Jurkat, Clone E6-1 (cell line): ENCODE results near the gene UBE2J2.
A peak's percentile ranks its signal among the peaks of the same experiment; 100 is the strongest.

Experiments
- DNase-seq: peaks from one replicate; pipeline ENCODE4 v3.0.0-alpha.2; 2011; ENCODE audit warnings: low read depth, low spot score
- H3K4me3 ChIP-seq: 2 replicates; pipeline ENCODE4 v1.5.1; 2011; ENCODE audit warnings: mild to moderate bottlenecking, low read length, control low read depth, moderate library complexity

Gene UBE2J2

DNA sequence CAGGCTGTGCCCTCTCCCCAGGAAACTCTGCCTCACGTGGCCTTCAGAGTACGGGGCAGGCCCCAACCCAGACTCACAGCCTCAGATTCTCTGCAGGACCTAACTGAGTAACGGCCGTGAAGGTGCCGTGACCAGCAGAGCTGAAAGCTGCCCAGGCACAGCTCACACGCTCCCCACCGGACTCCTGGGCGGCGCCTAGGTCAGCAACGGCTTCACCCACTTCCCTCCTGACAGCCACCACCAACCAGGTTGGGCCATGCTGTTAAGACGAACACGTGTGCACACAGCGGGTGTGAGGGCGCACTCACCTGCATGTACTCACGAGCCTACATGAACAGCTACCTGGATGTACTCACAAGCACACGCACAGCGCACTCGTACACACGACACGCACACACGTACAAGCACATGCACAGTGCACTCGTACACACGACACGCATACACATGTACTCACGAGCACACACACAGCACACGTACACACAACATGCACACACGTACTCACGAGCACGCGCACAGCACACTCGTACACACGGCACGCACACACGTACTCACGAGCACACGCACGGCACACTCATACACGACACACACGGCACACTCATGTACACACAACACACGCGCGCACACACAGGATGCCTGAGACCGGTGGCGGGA lies 51.0 kb downstream of the UBE2J2 start:
- DNase-seq = no peak
- H3K4me3 ChIP-seq = no peak overlapping the region

GRCh38 chr1:1221887-1222574 lies 51.6 kb downstream of the UBE2J2 start:
- no peak for DNase-seq
- no peak overlapping the region for H3K4me3 ChIP-seq

- no peak for DNase-seq
- H3K4me3 ChIP-seq = no peak overlapping the region
Measured at GRCh38 chr1:1220197-1220596, 53.5 kb downstream of the UBE2J2 start.

GRCh38 chr1:1219341-1219740 lies 54.3 kb downstream of the UBE2J2 start:
- no peak overlapping the region for H3K4me3 ChIP-seq
- DNase-seq = no peak

GRCh38 chr1:1218524-1219200 lies 55.0 kb downstream of the UBE2J2 start:
- H3K4me3 ChIP-seq = no peak overlapping the region
- DNase-seq = no peak

DNA sequence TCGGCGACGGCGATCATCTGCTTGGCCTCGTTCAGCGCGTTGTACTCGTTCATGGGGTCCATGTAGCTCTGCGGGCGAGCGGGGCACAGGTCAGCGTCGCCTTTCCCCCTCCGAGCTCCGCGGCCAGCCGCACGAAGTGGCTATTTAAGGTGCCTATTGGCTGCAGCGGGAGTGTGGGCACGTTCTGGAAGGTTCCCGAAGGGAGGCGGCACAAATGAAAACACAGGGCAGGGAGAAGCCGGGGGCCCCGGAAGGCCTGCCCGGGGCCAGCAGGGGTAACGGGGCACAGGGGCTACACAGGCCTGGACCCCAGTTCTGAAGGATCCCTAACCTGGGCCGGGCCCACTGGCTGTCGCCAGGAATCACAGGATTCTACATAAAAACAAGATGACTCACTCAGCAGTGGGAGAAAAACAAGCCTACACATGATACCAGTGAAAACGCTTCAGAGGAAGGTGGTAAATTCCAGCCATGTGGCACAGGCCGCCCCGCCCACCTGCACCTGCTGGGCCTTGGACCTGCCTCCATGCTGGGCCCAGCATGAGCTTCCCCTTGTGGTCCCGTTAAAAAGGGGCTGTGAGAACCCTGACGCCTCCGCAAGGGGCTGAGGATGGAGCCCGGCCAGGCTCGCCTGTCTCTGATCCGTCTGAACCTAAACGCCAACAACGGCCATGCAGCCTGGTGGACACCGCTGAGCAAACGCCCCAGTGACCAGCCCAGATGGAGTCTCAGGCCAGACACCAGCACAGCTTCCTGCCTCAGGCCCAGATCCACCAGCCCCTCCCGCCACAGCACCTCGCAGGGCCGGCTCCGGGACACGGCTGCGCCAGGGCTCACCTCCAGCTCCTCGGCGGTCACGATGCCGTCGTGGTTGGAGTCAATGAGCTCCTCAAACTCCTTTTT lies 55.8 kb downstream of the UBE2J2 start:
- H3K4me3 ChIP-seq = no peak overlapping the region
- DNase-seq = no peak

GRCh38 chr1:1216770-1217620 lies 56.7 kb downstream of the UBE2J2 start:
- H3K4me3 ChIP-seq = no peak overlapping the region

GRCh38 chr1:1215881-1216605 lies 57.6 kb downstream of the UBE2J2 start:
- DNase-seq = no peak
- no peak overlapping the region for H3K4me3 ChIP-seq

More at GRCh38 chr1:1216770-1217620, 56.7 kb downstream of the UBE2J2 start:
- no peak for DNase-seq

DNA sequence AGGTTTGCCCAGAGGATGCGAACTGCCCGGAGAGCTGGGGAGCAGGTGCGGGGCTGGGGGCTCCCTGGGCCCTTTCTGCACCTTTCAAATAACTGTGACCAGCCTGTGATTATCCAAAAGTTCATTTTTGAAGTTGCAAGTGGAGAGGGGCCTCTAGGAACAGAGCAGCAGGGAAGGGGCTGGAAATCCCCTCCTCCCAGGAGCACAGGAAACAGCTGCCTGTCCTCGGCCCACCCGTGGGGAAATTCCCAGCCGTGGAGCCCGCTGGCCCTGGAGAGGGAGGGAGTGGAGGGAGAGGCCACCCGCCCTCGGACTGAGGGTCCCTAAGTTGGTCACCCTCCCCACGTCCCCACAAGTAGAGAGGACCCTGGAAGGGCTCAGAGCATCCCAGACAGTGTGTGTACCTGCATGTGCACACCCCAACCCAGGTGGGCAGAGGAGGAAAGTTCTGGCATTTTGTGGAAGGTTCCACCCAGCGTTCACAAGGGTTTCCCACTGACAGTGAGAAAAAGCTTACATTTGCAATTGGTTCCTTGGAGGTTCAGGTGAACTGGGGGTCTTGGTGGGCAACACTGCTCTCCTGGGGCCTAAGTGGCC lies 58.5 kb downstream of the UBE2J2 start:
- no peak overlapping the region for H3K4me3 ChIP-seq
- DNase-seq = no peak

DNA sequence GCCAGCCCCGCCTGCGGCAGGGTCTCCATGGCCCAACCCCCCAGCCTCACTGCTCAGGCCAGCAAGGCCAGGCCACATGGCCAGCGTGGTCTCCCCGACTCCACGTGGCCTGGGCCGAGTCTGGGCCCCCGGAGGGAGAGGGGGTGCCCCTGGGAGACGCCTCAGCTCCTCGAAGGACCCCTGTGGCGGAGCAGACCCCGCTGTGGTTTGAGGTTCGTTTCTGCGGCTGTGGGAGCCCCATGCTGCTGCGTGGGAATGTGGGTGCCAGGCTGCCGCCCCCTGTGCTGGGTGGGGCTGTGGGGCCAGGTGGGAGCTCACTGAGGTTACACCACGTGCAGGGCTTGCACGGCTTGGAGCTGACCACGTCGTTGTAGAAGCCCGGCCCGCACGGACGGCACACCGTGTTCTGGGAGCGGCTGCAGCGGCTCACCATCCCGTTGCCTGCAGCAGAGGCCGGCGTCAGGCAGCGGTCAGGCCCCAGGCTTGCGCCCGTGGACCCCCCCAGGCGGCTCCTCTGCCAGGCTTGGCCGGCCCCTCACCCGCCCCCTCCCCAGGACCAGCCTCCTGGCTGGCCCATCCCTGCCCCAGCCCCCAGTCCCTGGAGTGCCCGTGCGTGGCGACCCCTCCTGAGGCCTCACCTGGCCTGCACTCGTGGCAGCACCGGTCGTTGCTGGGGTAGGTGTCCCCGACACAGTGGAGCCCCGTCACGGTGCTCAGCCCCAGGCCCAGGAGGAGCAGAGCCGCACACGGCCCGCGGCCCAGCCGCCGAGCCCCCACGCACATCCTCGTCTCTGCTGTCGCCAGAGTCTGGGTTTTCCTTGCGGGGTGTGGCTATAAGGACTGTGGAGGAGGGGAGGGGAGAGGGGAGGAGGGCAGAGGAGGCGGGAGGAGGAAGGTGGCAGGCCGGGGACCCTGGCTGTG lies 60.0 kb downstream of the UBE2J2 start, which contains the start of gene TNFRSF4:
Gene TNFRSF4 (minus strand): TSS at position 809 of the 921 bp plus-strand sequence. CDS start 26 bp downstream, at position 783.
- DNase-seq = peak; percentile 58
- peak within 1 kb of the TSS; percentile 25 for H3K4me3 ChIP-seq

DNA sequence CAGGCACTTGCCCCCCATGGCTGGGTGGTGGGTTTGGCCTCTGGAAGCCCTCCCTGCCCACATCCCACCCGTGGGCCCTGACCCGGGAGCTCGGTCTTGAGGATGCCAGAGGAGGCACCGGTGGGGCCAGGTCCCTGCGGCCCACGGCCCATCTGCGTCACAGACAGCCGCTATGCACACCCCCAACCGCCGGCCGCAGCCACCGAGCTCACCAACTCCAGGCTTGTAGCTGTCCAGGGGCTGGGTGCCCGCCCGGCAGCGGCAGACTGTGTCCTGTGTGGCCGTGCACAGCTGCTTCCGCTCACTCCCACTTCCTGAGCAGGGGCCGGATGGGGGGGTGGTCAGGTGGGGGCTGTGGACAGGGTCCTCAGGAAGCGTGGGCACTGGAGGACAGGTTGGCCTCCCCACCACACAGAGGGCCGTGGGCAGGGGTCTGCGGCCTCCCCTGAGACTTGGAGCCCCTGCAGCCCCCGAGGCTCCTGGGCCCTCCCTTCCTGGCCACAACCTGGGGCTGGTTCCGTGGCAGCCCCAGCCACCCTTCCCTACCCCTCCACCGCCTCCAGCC lies 60.8 kb downstream of the UBE2J2 start:
- DNase-seq = no peak
- H3K4me3 ChIP-seq = peak overlapping the region; percentile 25

DNA sequence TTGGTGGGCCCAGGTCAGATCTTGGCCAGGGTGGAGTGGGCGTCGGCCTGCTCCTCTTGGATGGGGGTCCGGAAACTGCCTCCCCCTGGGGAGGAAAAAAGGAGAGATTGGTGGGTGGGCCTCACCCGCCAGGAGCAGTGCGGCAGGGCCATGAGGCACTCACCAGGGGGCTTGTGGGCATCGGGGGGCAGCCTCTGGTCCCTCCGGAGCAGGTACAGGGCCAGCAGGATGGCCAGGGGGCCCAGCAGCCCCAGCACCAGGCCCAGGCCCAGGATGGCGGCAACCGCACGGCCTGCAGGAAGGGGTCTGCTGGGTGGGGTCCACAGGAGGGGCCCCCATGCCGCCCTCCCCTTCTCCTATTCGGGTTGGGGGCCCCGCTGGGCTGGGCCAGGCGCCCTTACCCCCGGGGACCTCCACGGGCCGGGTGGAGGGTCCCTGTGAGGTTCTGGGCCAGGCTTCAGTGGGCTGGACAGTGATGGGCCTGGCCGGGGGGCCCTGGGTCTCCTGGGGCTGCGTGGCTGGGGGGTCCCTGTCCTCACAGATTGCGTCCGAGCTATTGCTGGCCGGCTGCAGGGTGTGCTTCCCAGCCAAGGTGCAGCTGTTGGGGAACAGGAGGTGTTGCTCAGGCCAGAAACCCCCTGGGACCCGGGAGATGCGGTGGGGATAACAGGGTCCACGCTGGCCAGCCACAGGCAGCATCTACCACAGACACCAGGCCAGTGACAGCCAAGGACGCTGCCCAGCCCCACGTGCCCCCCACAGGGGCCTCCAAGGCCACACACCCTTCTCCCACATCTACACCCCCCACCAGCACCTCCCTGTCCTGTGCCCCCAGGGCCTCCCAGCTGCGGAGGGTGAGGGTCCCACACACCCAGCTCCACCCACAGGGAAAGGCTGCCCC lies 61.9 kb downstream of the UBE2J2 start:
- no peak overlapping the region for H3K4me3 ChIP-seq
- DNase-seq = no peak

- DNase-seq = no peak
- no peak overlapping the region for H3K4me3 ChIP-seq
Measured at GRCh38 chr1:1210726-1211540, 62.7 kb downstream of the UBE2J2 start.

DNA sequence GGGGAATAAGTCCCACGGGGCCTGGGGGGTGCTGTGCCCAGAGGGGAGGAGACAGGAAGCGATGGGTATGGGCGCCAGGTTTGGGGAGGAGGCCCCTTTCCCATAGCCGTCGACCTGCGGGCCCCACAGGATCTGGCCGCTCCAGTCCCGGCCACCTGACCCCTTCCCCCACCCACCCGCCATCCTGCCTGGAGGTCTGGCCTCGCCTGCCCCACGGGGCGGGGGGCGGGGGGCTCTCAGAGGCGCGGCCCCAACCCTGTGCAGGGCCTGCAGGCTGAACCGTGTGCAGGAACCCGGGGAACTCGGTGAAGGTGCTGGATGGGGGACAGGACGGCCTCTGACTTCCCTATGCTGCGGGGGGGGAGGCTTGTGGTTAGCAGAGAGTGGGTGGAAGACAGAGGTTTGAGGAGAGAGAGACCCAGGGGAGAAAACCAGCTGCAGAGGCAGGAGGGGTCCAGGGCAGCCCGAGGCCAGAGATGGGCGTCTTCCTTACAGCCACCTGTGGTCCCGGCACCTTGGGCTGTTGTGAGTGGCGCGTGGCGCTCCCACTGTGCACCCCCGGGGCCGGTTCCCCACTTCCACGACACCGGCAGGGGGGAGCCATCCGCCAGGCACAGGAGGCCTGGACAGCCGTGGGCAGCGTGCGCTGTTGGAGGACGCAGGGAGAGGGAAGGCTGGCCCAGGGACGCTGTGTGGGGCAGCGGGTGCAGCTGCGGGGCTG lies 64.8 kb downstream of the UBE2J2 start:
- H3K4me3 ChIP-seq = no peak overlapping the region
- DNase-seq = peak; percentile 29
